WTC11 (cell line): ENCODE data around the gene CFI. TPM values are rescaled to one million over a fixed set of nuclear protein-coding genes. Genes with fewer than 3 reads are reported as not detected.

Experiments used
- ATF1 ChIP-seq: sonication (generic); formaldehyde crosslinking; IDR thresholded peaks from 2 replicates; pipeline ENCODE4 v1.8.1; 2023; ENCODE audit warnings: mild to moderate bottlenecking, moderate library complexity, missing genetic modification reagents
- CREB1 ChIP-seq: sonication (generic); formaldehyde crosslinking; IDR thresholded peaks from 2 replicates; pipeline ENCODE4 v1.8.0; 2023; ENCODE audit warnings: mild to moderate bottlenecking, missing genetic modification reagents
- CREM ChIP-seq: sonication (generic); formaldehyde crosslinking; IDR thresholded peaks from 2 replicates; pipeline ENCODE4 v1.8.1; 2022; ENCODE audit warnings: mild to moderate bottlenecking, missing genetic modification reagents, moderate library complexity
- FOXK1 ChIP-seq: sonication (generic); formaldehyde crosslinking; IDR thresholded peaks from 2 replicates; pipeline ENCODE4 v1.8.0; 2022; ENCODE audit warnings: mild to moderate bottlenecking, moderate library complexity, missing genetic modification reagents
- GABPB1 ChIP-seq: sonication (generic); formaldehyde crosslinking; IDR thresholded peaks from 2 replicates; pipeline ENCODE4 v1.8.1; 2023; ENCODE audit warnings: mild to moderate bottlenecking, missing genetic modification reagents
- GRHL2 ChIP-seq: fragments of 250-450 bp; sonication (Bioruptor Pico); IDR thresholded peaks from 2 replicates; pipeline ENCODE4 v1.8.0; 2022; ENCODE audit warnings: mild to moderate bottlenecking, moderate library complexity; ENCODE audit not compliant: insufficient replicate concordance, severe bottlenecking
- HMGA2 ChIP-seq: fragments of 250-450 bp; sonication (Bioruptor Pico); IDR thresholded peaks from 2 replicates; pipeline ENCODE4 v1.4.0; 2021; ENCODE audit warnings: mild to moderate bottlenecking, moderate library complexity
- JAZF1 ChIP-seq: fragments of 250-450 bp; sonication (Bioruptor Pico); IDR thresholded peaks from 2 replicates; pipeline ENCODE4 v1.9.0; 2021; ENCODE audit warnings: moderate library complexity, mild to moderate bottlenecking, inconsistent platforms
- MAX ChIP-seq: sonication (generic); formaldehyde crosslinking; IDR thresholded peaks from 2 replicates; pipeline ENCODE4 v1.8.0; 2022; ENCODE audit warnings: mild to moderate bottlenecking, missing genetic modification reagents
- MXD4 ChIP-seq: fragments of 250-450 bp; sonication (Bioruptor Pico); IDR thresholded peaks from 2 replicates; pipeline ENCODE4 v1.8.0; 2021; ENCODE audit warnings: mild to moderate bottlenecking, moderate library complexity, borderline replicate concordance
- NFATC4 ChIP-seq: fragments of 250-450 bp; sonication (Bioruptor Pico); IDR thresholded peaks from 2 replicates; pipeline ENCODE4 v1.9.0; 2021; ENCODE audit warnings: mild to moderate bottlenecking
- NFYB ChIP-seq: sonication (generic); formaldehyde crosslinking; conservative IDR thresholded peaks from 2 replicates; pipeline ENCODE4 v1.8.0; 2022; ENCODE audit warnings: low read depth, missing genetic modification reagents
- OVOL2 ChIP-seq: fragments of 250-450 bp; sonication (Bioruptor Pico); IDR thresholded peaks from 2 replicates; pipeline ENCODE4 v1.9.0; 2021; ENCODE audit warnings: mild to moderate bottlenecking, borderline replicate concordance
- RORB ChIP-seq: fragments of 250-450 bp; sonication (Bioruptor Pico); IDR thresholded peaks from 2 replicates; pipeline ENCODE4 v1.9.0; 2021; ENCODE audit warnings: mild to moderate bottlenecking
- SMAD3 ChIP-seq: sonication (generic); formaldehyde crosslinking; IDR thresholded peaks from 2 replicates; pipeline ENCODE4 v1.8.0; 2022; ENCODE audit warnings: missing genetic modification reagents, mild to moderate bottlenecking, borderline replicate concordance
- SMAD4 ChIP-seq: sonication (generic); formaldehyde crosslinking; IDR thresholded peaks from 2 replicates; pipeline ENCODE4 v1.8.0; 2022; ENCODE audit warnings: mild to moderate bottlenecking, missing genetic modification reagents
- SOX15 ChIP-seq: fragments of 250-450 bp; sonication (Bioruptor Pico); IDR thresholded peaks from 2 replicates; pipeline ENCODE4 v1.9.0; 2021; ENCODE audit warnings: mild to moderate bottlenecking
- TCF7 ChIP-seq: sonication (generic); formaldehyde crosslinking; IDR thresholded peaks from 2 replicates; pipeline ENCODE4 v1.8.0; 2022; ENCODE audit warnings: mild to moderate bottlenecking, low read depth, missing genetic modification reagents, moderate library complexity
- ZBTB21 ChIP-seq: sonication (generic); formaldehyde crosslinking; IDR thresholded peaks from 2 replicates; pipeline ENCODE4 v1.8.1; 2023; ENCODE audit warnings: mild to moderate bottlenecking, missing genetic modification reagents, borderline replicate concordance
- ZNF138 ChIP-seq: sonication (generic); formaldehyde crosslinking; conservative IDR thresholded peaks from 2 replicates; pipeline ENCODE4 v1.8.1; 2022; ENCODE audit warnings: mild to moderate bottlenecking, moderate library complexity, missing genetic modification reagents
- ZNF232 ChIP-seq: sonication (generic); formaldehyde crosslinking; IDR thresholded peaks from 2 replicates; pipeline ENCODE4 v1.8.0; 2022; ENCODE audit warnings: mild to moderate bottlenecking, missing genetic modification reagents
- ZNF423 ChIP-seq: fragments of 250-450 bp; sonication (Bioruptor Pico); IDR thresholded peaks from 2 replicates; pipeline ENCODE4 v2.1.2; 2022; ENCODE audit warnings: mild to moderate bottlenecking, moderate library complexity
- ZNF532 ChIP-seq: fragments of 250-450 bp; sonication (Bioruptor Pico); IDR thresholded peaks from 2 replicates; pipeline ENCODE4 v1.9.0; 2021; ENCODE audit warnings: mild to moderate bottlenecking, borderline replicate concordance
- total RNA-seq: library from RNA; stranded (reverse); gene quantifications from 3 replicates; pipeline ENCODE4 v1.2.3, GENCODE V29; 2021
- TF ChIP-seq, protein P1 (sequence below): sonication (generic); formaldehyde crosslinking; IDR thresholded peaks from 2 replicates; pipeline ENCODE4 v1.8.1; 2023; ENCODE audit warnings: mild to moderate bottlenecking, missing genetic modification reagents
- TF ChIP-seq, protein P2 (sequence below): sonication (generic); formaldehyde crosslinking; IDR thresholded peaks from 2 replicates; pipeline ENCODE4 v1.8.1; 2022; ENCODE audit warnings: mild to moderate bottlenecking, moderate library complexity, missing genetic modification reagents
- TF ChIP-seq, protein P3 (sequence below): sonication (generic); formaldehyde crosslinking; IDR thresholded peaks from 2 replicates; pipeline ENCODE4 v1.8.0; 2022; ENCODE audit warnings: mild to moderate bottlenecking, missing genetic modification reagents
- TF ChIP-seq, protein P4 (sequence below): sonication (generic); formaldehyde crosslinking; IDR thresholded peaks from 2 replicates; pipeline ENCODE4 v1.8.0; 2023; ENCODE audit warnings: missing genetic modification reagents, mild to moderate bottlenecking, borderline replicate concordance

Gene CFI
- total RNA-seq, 1 experiment from 2014 or later, result not detected

- TF ChIP-seq ZNF232 (CRISPR knock-in tag), result peak; percentile 23
- no peak for TF ChIP-seq HMGA2 (CRISPR knock-in tag)
- no peak for TF ChIP-seq NFATC4 (CRISPR knock-in tag)
- peak; percentile 98 for TF ChIP-seq CREM (CRISPR knock-in tag)
- peak; percentile 38; the same call in 1 of the 2 replicates for TF ChIP-seq GABPB1 (CRISPR knock-in tag)
- TF ChIP-seq CREB1, result no peak; the same call in 1 of the 2 replicates
- no peak for TF ChIP-seq SMAD3 (CRISPR knock-in tag)
- TF ChIP-seq, protein P1, sequence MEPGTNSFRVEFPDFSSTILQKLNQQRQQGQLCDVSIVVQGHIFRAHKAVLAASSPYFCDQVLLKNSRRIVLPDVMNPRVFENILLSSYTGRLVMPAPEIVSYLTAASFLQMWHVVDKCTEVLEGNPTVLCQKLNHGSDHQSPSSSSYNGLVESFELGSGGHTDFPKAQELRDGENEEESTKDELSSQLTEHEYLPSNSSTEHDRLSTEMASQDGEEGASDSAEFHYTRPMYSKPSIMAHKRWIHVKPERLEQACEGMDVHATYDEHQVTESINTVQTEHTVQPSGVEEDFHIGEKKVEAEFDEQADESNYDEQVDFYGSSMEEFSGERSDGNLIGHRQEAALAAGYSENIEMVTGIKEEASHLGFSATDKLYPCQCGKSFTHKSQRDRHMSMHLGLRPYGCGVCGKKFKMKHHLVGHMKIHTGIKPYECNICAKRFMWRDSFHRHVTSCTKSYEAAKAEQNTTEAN (CRISPR knock-in tag), result 0 out of 2 replicates have a peak, but pooled peaks have one; percentile 61
- TF ChIP-seq JAZF1 (CRISPR knock-in tag), result no peak
- TF ChIP-seq, protein P2, sequence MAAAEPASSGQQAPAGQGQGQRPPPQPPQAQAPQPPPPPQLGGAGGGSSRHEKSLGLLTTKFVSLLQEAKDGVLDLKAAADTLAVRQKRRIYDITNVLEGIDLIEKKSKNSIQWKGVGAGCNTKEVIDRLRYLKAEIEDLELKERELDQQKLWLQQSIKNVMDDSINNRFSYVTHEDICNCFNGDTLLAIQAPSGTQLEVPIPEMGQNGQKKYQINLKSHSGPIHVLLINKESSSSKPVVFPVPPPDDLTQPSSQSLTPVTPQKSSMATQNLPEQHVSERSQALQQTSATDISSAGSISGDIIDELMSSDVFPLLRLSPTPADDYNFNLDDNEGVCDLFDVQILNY (CRISPR knock-in tag), result no peak
- no peak for TF ChIP-seq RORB
- TF ChIP-seq SMAD4 (CRISPR knock-in tag), result no peak
- TF ChIP-seq MXD4 (CRISPR knock-in tag), result no peak
- TF ChIP-seq ZNF423 (CRISPR knock-in tag), result no peak
- TF ChIP-seq ZBTB21 (CRISPR knock-in tag), result no peak
- TF ChIP-seq, protein P3, sequence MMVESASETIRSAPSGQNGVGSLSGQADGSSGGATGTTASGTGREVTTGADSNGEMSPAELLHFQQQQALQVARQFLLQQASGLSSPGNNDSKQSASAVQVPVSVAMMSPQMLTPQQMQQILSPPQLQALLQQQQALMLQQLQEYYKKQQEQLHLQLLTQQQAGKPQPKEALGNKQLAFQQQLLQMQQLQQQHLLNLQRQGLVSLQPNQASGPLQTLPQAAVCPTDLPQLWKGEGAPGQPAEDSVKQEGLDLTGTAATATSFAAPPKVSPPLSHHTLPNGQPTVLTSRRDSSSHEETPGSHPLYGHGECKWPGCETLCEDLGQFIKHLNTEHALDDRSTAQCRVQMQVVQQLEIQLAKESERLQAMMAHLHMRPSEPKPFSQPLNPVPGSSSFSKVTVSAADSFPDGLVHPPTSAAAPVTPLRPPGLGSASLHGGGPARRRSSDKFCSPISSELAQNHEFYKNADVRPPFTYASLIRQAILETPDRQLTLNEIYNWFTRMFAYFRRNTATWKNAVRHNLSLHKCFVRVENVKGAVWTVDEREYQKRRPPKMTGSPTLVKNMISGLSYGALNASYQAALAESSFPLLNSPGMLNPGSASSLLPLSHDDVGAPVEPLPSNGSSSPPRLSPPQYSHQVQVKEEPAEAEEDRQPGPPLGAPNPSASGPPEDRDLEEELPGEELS (CRISPR knock-in tag), result 0 out of 2 replicates have a peak, but pooled peaks have one; percentile 69
- no peak for TF ChIP-seq ZNF138 (CRISPR knock-in tag)
- TF ChIP-seq ZNF532 (CRISPR knock-in tag), result no peak
- TF ChIP-seq FOXK1 (CRISPR knock-in tag), result peak; percentile 96
- no peak for TF ChIP-seq ATF1 (CRISPR knock-in tag)
- TF ChIP-seq GRHL2 (CRISPR knock-in tag), result no peak
- no peak for TF ChIP-seq TCF7 (CRISPR knock-in tag)
- TF ChIP-seq, protein P4, sequence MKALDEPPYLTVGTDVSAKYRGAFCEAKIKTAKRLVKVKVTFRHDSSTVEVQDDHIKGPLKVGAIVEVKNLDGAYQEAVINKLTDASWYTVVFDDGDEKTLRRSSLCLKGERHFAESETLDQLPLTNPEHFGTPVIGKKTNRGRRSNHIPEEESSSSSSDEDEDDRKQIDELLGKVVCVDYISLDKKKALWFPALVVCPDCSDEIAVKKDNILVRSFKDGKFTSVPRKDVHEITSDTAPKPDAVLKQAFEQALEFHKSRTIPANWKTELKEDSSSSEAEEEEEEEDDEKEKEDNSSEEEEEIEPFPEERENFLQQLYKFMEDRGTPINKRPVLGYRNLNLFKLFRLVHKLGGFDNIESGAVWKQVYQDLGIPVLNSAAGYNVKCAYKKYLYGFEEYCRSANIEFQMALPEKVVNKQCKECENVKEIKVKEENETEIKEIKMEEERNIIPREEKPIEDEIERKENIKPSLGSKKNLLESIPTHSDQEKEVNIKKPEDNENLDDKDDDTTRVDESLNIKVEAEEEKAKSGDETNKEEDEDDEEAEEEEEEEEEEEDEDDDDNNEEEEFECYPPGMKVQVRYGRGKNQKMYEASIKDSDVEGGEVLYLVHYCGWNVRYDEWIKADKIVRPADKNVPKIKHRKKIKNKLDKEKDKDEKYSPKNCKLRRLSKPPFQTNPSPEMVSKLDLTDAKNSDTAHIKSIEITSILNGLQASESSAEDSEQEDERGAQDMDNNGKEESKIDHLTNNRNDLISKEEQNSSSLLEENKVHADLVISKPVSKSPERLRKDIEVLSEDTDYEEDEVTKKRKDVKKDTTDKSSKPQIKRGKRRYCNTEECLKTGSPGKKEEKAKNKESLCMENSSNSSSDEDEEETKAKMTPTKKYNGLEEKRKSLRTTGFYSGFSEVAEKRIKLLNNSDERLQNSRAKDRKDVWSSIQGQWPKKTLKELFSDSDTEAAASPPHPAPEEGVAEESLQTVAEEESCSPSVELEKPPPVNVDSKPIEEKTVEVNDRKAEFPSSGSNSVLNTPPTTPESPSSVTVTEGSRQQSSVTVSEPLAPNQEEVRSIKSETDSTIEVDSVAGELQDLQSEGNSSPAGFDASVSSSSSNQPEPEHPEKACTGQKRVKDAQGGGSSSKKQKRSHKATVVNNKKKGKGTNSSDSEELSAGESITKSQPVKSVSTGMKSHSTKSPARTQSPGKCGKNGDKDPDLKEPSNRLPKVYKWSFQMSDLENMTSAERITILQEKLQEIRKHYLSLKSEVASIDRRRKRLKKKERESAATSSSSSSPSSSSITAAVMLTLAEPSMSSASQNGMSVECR (CRISPR knock-in tag), result peak; percentile 86; the same call in 1 of the 2 replicates
- no peak for TF ChIP-seq SOX15 (CRISPR knock-in tag)
- TF ChIP-seq NFYB (CRISPR knock-in tag), result no peak
- TF ChIP-seq MAX (CRISPR knock-in tag), result peak; percentile 98
- no peak for TF ChIP-seq OVOL2 (CRISPR knock-in tag)
Observed at GRCh38 chr4:109815151-109816081, 13.6 kb upstream of the CFI start, which contains the start of gene GAR1 (continued).
